HG02943 (cell line): ENCODE measurements around the gene EPHB2.

Experiments
- ATAC-seq: cut with Tn5 transposase; IDR thresholded peaks from one replicate; pipeline ENCODE4 v1.9.1; 2021; ENCODE audit warnings: mild to moderate bottlenecking, low read depth, moderate library complexity; ENCODE audit not compliant: unreplicated experiment

Gene EPHB2

DNA sequence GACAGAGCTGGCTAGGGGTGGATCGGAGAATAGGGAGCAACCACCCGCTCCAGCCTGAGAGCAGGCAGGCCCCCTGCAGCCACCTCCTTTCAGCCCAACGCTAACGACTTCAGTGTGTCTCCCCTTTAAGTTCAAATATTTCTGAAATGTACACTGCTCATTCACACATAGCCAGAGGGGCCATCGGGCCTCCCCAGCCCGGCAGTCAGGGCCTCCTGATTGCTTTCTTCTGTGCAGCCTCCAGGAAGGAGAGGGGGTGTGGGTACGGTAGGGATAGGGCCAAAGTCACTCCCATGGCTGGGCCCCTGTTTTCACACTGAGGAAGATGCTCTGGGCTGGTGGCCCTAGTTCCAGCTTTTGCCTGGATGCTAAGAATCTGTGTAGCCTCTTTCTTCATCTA lies 64.8 kb downstream of the EPHB2 start:
- no peak for ATAC-seq

DNA sequence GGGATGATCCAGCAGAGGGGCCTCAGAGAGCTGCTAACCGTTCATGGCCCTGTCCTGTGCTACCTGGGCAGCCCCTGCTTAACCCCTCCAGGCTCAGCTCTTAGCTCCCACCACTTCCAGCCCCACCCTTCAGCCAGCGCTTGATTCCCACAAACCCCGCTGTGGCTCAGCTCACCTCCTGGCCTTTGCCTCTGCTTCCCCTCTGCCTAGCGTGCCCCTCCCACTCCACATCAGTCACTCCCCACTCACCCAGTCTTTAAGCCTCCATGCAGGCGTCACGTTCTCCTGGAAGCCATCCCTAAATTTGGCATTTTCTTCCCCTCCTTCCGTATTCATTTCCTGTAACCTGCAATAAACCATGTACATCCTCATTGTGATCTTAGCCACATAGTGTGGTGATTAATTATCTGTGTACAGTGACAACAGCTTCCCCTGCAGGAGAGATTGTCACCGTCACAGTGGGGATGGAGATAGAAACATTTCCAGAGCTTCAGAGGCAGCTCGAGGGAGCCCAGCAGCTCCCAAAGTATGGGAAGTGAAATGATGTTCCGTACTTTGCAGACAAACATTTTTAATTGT lies 65.5 kb downstream of the EPHB2 start:
- no peak for ATAC-seq

DNA sequence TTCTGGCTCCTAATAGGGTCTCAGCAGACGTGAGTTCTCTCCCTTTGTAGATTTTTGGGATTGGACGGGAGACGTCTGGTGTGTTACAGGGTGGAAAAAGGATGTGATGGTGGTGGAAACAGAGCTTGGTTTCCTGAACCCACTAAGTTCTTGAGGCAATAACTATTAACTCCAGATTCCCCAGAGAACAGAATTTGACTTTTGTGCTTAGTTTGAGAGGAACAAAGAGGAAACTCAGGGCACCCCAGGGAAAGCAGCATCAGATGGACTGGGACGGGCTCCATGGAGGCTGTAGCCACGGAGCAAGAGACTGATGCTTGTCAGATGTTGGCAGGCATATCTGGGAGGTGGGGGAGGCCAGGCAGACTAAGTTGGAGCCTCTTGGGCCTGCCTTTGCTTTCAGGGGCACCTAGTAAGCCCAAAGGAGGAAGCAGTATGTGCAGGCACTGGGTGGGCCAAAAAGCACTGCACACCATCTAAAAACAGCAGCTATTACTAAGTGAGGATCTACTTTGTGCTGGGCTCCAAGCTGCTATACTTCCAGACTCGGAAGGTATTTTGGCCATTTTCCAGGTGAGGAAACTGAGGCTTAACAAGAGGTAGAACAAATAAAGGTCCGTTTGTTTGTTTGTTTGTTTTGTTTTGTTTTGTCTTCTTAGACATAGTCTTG lies 66.9 kb downstream of the EPHB2 start:
- no peak for ATAC-seq

DNA sequence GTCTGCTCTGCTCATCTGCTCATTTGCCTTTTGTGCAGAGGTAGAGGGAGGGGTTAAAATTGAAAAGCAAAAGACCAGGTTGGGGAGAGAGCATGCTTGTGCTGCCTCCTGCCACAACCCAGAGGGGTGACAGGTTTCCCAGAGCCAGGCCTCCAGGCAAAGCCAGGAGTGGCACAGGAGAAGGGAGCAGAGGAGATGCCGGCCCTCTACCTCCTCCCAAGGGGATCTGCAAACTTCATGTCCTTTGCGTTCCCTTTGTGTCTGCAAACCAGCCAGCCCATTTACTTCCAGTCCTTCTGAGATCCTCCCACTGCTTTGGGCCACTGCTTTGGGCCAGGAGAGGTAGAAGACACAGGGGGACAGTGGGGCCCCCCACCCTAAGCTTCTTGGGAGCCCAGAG lies 67.8 kb downstream of the EPHB2 start:
- no peak for ATAC-seq

DNA sequence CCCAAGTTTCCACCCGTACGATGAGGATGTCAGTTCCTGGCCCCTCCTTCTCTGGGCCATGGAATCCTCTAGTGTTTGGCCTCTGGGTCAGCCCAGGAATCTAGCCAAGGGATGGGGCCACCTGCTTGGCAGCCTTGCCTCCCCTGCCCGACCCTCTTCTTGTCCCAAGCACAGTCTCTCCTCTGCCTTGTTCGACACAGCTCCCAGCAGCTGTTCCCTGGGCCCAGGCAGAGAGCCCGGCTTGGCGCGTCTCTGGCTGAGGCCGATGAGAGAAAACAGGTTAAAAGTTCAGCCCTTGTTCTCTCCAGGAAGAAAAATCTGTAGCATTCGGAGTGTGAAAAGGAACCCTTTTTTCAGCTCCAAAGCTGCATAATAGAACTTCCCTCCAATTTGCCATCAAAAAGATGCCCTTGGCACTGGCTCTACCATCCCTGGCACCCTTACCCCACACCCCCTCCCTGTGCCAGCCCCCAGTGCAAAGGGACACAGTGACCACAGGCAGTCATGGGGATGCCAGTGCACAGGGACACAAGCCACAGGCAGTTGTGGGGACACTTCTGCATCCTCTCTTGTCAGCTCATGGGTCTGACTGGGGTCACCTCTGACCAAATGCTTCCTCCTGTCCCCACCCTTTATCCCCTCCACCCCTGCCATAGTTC lies 68.4 kb downstream of the EPHB2 start:
- ATAC-seq = no peak

DNA sequence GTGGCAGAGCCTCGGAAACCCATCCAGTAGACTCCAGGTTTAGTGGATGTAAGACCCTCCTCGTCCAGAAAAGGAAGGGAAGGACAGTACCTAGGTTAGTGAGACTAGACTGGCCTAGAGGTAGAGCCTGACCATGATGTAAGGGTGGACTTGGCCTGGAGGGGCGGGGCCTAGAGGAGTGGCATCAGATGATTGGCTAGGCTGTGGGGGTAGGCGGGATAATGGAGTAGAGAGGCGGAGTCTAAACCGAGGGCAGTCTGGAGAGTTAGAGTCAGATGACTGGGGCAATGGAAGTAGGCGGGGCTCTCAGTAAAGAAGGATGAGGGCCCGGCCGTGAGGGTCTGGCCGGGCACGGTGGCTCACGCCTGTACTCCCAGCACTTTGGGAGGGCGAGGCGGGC lies 70.1 kb downstream of the EPHB2 start:
- ATAC-seq = no peak

DNA sequence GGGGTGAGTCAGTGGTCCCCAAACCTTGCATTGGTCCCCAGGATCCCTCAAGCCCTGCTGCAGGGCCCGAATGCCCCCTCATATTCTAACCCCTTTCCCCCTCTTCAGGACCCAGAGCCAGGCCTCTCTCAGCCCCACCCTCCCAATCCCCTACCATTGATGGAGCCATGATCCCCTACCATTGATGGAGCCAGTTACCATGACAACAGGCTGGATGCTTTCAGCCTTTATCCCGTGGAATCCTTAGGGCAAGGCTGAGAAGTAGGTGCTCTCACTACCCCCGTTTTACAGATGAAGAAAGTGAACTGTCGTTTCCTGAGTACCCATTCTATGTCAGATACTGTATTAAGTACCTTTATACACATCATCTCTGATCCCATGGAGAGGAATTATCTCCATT lies 70.8 kb downstream of the EPHB2 start:
- ATAC-seq = no peak

DNA sequence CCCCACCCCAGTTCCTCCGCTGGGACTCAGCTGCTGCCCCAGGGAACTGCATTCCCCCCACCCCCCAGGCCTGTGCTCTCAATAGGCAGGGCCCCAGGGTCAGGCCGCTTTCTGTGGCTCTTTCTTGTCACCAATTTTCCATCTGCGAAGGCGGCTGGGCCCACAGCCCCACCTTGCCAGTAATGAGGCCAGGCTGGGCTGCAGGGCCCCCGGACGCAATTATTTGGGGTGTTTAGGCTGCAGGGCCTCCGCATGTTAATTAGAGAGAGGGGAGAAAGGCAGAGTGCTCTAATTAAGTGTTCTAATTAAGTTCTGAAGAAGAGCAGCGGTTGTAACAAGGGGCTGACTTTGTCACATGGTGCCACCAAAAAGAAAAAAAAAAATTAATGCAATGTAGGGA lies 71.8 kb downstream of the EPHB2 start:
- ATAC-seq = no peak

DNA sequence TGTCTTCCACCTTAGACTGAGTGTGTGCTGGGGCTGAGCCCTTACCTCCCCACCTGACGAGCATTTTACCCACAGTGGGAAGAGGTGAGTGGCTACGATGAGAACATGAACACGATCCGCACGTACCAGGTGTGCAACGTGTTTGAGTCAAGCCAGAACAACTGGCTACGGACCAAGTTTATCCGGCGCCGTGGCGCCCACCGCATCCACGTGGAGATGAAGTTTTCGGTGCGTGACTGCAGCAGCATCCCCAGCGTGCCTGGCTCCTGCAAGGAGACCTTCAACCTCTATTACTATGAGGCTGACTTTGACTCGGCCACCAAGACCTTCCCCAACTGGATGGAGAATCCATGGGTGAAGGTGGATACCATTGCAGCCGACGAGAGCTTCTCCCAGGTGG lies 73.7 kb downstream of the EPHB2 start:
- ATAC-seq = no peak

DNA sequence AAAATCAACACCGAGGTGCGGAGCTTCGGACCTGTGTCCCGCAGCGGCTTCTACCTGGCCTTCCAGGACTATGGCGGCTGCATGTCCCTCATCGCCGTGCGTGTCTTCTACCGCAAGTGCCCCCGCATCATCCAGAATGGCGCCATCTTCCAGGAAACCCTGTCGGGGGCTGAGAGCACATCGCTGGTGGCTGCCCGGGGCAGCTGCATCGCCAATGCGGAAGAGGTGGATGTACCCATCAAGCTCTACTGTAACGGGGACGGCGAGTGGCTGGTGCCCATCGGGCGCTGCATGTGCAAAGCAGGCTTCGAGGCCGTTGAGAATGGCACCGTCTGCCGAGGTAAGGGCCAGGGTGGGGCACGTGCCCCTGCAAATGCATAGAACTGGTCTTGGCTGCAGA lies 74.1 kb downstream of the EPHB2 start:
- no peak for ATAC-seq

DNA sequence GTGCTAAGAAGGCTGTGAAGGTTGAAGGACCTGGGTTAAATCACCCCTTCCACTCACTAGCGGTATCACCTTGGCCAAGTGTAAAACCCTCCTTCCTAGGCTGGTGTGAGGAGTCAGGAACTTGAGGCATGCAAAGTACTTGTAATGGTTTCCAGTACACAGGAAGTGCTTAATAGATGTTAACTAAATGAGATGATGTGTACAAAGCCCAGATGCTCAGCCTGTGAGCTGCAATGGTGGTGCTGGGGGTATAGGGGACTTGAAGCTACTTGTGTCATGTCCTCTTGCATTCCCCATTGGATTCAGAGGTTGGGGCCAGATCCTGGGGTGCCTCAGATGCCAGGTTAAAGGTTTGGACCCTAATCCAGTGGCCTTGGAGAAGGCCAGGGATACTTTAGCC lies 75.5 kb downstream of the EPHB2 start:
- ATAC-seq = no peak

DNA sequence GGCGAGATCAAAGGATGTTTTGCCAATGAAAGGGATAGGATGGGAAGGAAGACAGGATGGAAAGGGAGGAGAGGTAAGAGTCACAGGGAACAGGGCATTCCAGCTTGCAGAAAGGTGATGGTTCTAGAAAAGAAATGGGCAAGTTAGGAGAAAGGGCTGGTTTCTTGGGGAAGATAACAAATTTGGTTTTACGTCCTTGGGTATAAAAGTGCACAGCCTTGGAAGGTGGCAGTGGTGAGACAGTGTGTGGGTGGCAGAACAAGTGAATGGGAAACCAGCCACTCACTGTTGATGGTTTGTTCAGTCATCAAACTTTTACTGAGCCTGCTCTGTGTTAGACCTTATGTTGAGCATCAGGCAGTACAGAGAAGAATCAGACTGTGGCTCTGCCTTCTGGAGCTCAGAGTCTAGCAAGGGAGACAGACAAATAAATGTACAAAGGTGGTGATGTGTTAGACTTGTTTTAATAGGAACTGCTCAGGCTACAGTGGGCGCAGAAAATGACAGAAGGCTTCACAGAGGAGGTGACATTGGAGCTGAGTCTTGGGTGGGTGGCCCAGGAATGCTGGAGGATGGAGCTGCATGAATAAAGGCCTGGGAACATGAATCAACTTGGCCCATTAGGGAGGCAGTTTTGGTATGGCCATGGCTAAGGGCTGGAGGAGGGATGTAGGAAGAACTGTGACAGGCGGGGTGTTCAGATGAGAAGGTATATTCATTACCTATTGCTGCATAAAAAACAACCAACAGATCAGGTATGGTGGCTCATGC lies 76.3 kb downstream of the EPHB2 start:
- ATAC-seq = no peak

DNA sequence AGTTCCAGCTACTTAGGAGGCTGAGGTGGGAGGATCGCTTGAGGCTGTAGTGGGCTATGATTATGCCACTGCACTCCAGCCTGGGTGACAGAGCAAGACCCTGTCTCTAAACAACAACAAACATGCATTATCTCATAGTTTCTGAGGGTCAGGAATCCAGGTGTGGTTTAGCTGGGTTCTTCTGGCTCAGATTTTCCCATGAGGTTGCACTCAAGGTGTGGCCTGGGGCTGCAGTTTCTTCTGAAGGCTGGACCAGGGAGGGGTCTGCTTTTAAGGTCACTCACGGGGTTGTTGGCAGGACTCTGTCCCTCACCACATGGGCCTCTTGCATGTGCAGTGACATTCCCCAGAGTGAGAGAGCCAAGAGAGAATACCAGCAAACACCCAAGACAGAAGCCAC lies 77.0 kb downstream of the EPHB2 start:
- no peak for ATAC-seq

DNA sequence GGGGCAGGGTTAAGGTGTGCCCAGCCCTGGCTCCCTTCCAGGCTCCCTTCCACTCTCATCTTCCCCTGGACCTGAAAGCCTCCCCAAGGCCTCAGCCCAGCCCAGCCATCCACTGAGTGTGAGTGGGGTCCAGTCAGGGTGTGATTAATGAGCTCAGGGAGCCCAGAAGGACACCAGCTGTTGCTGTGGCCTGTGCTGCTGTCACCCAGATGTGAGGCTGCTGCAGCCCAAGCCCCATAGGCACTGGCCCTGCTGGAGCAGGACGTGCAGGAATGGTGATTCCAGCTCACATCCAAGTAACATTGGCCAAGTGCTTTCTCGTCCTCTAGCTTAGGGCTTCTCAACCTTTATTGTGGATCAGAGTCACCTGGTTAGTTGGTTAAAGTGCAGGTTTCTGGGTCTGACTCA lies 77.6 kb downstream of the EPHB2 start:
- no peak for ATAC-seq

DNA sequence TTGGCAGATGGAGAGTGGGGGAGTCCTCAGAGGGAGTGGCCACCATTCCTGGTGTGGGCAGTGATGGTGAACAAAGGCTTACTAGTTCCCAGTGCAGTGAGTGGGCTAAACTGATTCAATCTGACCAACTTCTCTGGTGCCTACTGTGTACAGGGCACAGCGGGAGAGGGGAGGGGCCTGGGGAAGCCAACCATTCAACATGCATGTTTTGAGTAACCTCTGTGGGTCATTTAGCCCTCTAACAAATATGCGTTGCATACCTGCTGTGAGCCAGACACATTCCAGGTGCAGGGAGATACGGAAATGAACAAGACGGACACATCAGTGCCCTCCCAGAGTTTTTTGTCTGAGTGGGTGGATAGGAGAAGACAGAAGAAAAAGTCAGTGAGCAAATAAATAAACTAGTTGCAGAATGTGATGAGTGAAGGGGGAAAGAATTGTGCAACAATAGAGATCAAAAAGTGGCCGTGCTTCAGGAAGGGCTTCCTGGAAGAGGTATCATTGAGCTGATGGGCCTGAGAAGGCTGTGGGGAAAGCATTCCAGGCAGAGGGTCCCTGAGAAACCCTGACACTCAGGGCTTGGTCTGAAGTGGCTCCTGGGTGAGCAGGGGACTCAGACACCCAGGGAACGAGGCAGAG lies 78.8 kb downstream of the EPHB2 start:
- ATAC-seq = no peak

DNA sequence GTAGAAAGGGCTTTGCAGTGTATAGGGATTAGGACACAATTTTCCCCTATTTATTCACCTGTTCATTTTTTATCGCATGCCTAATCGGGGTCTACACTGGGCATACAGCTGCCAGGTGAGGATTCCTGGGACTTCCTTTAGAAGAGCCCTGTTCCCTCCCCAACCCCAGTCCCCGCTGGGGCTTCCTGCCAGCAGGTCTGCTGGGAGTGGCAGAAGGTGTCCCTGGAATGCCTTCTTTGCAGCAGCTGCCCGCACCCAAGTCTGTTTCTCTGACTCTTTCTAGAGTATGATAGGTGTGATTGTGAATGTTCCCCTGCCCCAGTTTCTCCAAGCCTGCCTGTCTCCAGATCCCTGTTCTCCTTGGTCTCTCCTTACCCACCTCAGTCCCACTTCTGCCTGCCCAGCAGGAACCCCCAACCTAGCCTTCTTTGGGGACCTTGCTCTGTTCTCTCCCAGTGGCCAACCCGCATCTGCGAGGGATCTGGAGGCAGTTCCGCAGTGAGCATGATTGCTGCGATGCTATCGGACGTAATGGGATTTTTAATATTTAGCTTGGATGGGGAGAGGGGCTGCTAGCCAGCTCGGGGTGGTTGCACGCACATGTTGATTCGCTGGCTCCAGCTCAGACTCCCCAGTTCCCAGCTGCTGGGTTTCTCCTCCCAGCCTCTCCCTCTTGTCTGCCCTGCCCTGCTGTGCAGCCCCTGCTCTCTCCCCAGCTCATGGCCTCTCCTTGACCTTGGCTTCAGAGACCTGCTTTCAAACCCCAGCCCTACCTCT lies 79.8 kb downstream of the EPHB2 start:
- ATAC-seq = no peak

DNA sequence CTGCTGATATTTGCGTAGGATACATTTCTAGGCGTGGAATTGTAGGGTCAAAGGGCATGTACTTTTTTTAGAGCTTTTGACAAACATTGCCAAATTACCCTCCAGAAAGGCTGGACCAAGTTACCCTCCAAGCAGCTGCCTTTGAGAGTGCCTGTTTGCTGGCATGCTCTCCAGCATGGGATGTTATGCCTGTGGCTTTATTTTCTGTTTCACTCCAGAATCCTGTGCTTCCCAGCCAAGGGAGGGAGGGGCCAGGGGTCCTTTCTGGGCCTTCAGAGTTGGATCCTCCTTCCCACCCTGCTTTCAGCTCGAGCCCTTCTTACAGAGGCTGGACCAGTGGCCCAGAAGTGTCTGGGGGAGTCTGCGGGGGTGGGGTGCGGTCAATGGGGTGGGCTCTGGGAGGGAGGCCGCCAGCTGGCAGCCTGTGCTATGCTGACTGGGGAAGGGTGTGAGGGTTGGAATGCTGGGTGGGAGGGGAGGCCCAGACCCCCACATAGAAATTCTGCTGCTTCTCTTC lies 81.2 kb downstream of the EPHB2 start:
- no peak for ATAC-seq

DNA sequence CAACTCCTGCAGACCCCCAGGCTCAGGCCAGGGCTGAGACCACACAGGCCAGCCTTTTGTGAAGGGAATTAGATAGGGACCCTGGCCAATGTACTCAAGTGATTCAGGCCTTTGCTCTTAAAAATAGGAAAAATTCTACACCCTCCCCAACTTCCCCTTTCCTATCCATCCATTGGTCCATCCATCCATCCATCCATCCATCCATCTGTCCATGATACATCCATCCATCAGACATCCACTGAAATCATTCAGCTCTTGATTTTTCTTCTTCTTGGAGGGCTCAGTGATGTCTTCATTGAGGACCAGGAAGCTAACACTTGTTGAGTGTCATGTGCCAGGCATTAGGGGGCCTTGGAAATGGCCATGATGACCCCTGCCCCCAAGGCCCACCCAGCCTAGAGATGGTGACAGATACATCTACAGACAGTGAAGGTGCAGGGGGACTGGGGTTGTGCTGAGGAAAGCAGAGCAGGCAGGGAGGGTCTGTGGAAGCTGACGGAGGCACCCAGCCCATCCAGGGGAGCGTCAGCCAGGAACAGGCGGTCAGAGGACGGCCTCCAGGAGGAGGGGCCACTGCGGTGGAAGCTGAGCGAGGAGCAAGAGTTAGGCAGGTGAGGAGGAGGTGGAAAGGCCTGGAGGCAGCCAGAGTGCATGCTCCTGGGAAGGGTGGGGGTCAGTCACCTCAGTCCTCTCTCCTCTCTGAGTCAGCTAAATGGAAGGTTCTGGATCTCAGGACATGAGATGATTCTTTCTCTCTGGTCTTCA lies 81.9 kb downstream of the EPHB2 start:
- no peak for ATAC-seq

DNA sequence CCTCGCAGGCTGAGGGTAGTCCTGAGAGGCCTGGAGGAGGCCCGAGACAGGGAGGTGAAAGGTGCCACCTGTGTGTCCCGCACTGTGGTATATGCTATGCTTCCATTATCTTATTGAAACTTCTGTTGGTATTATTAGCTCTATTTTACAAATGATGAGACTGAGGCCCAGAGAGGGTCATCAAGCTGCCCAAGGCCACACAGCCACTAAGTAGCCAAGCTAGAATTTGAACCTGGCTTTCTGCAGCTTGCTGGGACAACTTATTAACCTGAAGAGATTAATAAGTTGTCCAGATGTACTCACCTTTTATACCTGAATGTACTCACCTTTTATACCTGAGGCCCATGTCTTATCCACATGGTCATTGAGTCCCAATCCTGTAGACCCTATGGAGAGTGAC lies 83.0 kb downstream of the EPHB2 start:
- no peak for ATAC-seq
